ENCODE results near the gene CITED1. TPM values are rescaled to one million over a fixed set of nuclear protein-coding genes. Genes with fewer than 3 reads are reported as not detected.
A peak's percentile ranks its signal among the peaks of the same experiment; 100 is the strongest.

The CITED1 gene
- total and polyA plus RNA-seq, 2 donors (not counting 3 experiments of a cell fraction or from before 2014, with no cell fraction given) = not detected

DNA sequence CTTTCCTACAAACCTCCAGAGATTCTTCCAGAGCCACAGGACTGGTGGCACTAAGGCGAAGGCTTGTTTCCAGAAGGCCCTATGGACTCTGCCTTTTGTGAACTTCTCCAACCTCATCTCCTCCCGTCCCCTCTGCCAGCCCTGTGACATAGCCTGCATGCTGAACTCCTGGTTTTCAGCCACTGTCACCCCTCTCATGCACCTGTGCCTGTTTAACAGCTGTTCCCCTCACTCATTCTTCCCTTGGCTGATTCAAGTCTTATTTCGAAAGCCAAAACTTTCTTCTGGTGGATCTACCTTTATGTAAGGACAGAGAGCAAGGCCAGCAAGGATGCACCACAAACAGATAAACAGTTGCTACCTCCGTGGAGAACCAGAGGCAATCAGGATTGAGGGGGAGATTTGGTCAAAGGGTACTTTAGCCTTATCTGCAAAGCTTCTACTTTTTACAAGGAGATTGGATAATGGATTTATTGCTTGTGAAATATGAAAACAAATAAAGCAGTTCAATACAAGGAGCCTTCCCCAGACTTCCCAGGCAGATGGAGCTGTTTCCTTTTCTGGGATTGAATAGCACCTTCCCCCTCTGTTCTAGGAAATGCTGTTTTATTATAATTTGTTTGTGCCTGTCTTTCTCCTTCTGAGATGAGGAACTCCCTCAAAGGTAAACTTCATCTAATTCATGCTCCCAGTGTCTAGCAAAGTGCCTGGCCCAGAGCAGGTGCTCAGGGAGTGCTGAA, 5.7 kb downstream of the CITED1 start:
- no peak overlapping the region for H3K4me2 ChIP-seq (ENCODE audit: insufficient read depth, low read length)
- H3K27me3 ChIP-seq (ENCODE audit: control insufficient read depth in 2 of 2, insufficient read depth in 2 of 2, low read length in 2 of 2) = peaks cover 44 to 46% of the 10 kb centered on the region in 2 experiments
- BruUV-seq (replicated peaks) = no TSS peak
- H3K36me3 ChIP-seq (ENCODE audit: control insufficient read depth in 2 of 2, extremely low read depth in 1 of 2, insufficient read depth in 2 of 2, low read length in 2 of 2) = no peaks in the 10 kb centered on the region
- no peak for DNase-seq (ENCODE audit: low read depth, low spot score)
- no peaks in the 10 kb centered on the region for H3K9me1 ChIP-seq (replicated peaks; ENCODE audit: control insufficient read depth, extremely low read depth, insufficient read depth, low read length)
- no peak overlapping the region for H3K9ac ChIP-seq (replicated peaks; ENCODE audit: extremely low read depth, insufficient read depth, low read length)
- POLR2A ChIA-PET = no interaction called here
- H3K9me3 ChIP-seq (replicated peaks; ENCODE audit: control insufficient read depth, insufficient read depth, low read length) = no peaks in the 10 kb centered on the region
- no peak overlapping the region for H2AFZ ChIP-seq (ENCODE audit: low read depth, low read length)
- H3K4me1 ChIP-seq (ENCODE audit: control insufficient read depth, extremely low read depth, insufficient read depth, low read length) = peaks cover 2% of the 10 kb centered on the region
- no peak for TF ChIP-seq POLR2A (IDR thresholded peaks at IDR 0.05; ENCODE audit: low read depth, low read length)
- intact Hi-C loops (cut with micrococcal nuclease) (no loop called here), dilution Hi-C loops (cut with MboI; ENCODE audit: extremely low pct_ligation_motif_present, low sequenced_read_pairs) (no loop called here)
- CTCF ChIA-PET = interaction anchor here (0.7 kb wide), 1 partner anchor 240 kb away, joined by 4 read pairs; no protein-coding TSS in a partner anchor
- no peak overlapping the region for H3K4me3 ChIP-seq (replicated peaks in 1 of 3; ENCODE audit: insufficient read depth in 1 of 3, low read depth in 1 of 3, low read length in 3 of 3)
- H4K20me1 ChIP-seq (replicated peaks; ENCODE audit: control insufficient read depth, extremely low read depth, insufficient read depth, low read length) = no peaks in the 10 kb centered on the region
- no peak for FAIRE-seq
- no peaks in the 10 kb centered on the region for H3K79me2 ChIP-seq (ENCODE audit: control insufficient read depth, insufficient read depth, low read length)
- no peak overlapping the region for H3K27ac ChIP-seq (ENCODE audit: insufficient read depth, low read depth, low read length)

- no peaks in the 10 kb centered on the region for H3K36me3 ChIP-seq (ENCODE audit: control insufficient read depth in 2 of 2, extremely low read depth in 1 of 2, insufficient read depth in 2 of 2, low read length in 2 of 2)
- no peaks in the 10 kb centered on the region for H4K20me1 ChIP-seq (replicated peaks; ENCODE audit: control insufficient read depth, extremely low read depth, insufficient read depth, low read length)
- no peak overlapping the region for H3K4me2 ChIP-seq (ENCODE audit: insufficient read depth, low read length)
- H3K9ac ChIP-seq (replicated peaks; ENCODE audit: extremely low read depth, insufficient read depth, low read length) = no peak overlapping the region
- no peak overlapping the region for H2AFZ ChIP-seq (ENCODE audit: low read depth, low read length)
- peaks cover 25 to 30% of the 10 kb centered on the region in 2 experiments for H3K27me3 ChIP-seq (ENCODE audit: control insufficient read depth in 2 of 2, insufficient read depth in 2 of 2, low read length in 2 of 2)
- no peak overlapping the region for H3K27ac ChIP-seq (ENCODE audit: insufficient read depth, low read depth, low read length)
- DNase-seq (ENCODE audit: low read depth, low spot score) (no peak), FAIRE-seq (peak; percentile 81)
- dilution Hi-C loops (cut with MboI; ENCODE audit: extremely low pct_ligation_motif_present, low sequenced_read_pairs) (no loop called here), intact Hi-C loops (cut with micrococcal nuclease) (loop anchor here (1.0 kb wide), 1 partner anchor 242 kb away; no protein-coding TSS in a partner anchor)
- H3K9me3 ChIP-seq (replicated peaks; ENCODE audit: control insufficient read depth, insufficient read depth, low read length) = no peaks in the 10 kb centered on the region
- no peak overlapping the region for H3K4me3 ChIP-seq (replicated peaks in 1 of 3; ENCODE audit: insufficient read depth in 1 of 3, low read depth in 1 of 3, low read length in 3 of 3)
- ChIA-PET POLR2A (no interaction called here), CTCF (interaction anchor here (0.6 to 1.7 kb wide), 18 partner anchors 9 to 252 kb away, joined by 3 to 30 read pairs (median 5); partner anchors contain the start of gene RPS4X)
- BruUV-seq (replicated peaks) = no TSS peak
- no peak for TF ChIP-seq EZH2 (IDR thresholded peaks at IDR 0.05; ENCODE audit: borderline replicate concordance, low read depth, low read length, severe bottlenecking)
- TF ChIP-seq, protein P1, sequence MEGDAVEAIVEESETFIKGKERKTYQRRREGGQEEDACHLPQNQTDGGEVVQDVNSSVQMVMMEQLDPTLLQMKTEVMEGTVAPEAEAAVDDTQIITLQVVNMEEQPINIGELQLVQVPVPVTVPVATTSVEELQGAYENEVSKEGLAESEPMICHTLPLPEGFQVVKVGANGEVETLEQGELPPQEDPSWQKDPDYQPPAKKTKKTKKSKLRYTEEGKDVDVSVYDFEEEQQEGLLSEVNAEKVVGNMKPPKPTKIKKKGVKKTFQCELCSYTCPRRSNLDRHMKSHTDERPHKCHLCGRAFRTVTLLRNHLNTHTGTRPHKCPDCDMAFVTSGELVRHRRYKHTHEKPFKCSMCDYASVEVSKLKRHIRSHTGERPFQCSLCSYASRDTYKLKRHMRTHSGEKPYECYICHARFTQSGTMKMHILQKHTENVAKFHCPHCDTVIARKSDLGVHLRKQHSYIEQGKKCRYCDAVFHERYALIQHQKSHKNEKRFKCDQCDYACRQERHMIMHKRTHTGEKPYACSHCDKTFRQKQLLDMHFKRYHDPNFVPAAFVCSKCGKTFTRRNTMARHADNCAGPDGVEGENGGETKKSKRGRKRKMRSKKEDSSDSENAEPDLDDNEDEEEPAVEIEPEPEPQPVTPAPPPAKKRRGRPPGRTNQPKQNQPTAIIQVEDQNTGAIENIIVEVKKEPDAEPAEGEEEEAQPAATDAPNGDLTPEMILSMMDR (IDR thresholded peaks at IDR 0.05; ENCODE audit: extremely low read depth in 1 of 2, insufficient read depth in 1 of 2, low read depth in 1 of 2, low read length in 2 of 2) = peak; percentile 16 to 40
- no peak for TF ChIP-seq GATA2 (IDR thresholded peaks at IDR 0.05; ENCODE audit: insufficient read depth, insufficient read length, low read depth, low read length)
- no peaks in the 10 kb centered on the region for H3K9me1 ChIP-seq (replicated peaks; ENCODE audit: control insufficient read depth, extremely low read depth, insufficient read depth, low read length)
- H3K4me1 ChIP-seq (ENCODE audit: control insufficient read depth, extremely low read depth, insufficient read depth, low read length) = no peaks in the 10 kb centered on the region
- H3K79me2 ChIP-seq (ENCODE audit: control insufficient read depth, insufficient read depth, low read length) = no peaks in the 10 kb centered on the region
Measured at GRCh38 chrX:72297953-72298730, 7.6 kb downstream of the CITED1 start.
